ENCODE measurements around the gene PRKAR1B. TPM values are rescaled to one million over a fixed set of nuclear protein-coding genes. Genes with fewer than 3 reads are reported as not detected.

PRKAR1B gene
- polyA plus RNA-seq, 5 donors: 28.8 to 46.7 (median 34.7) TPM

DNA sequence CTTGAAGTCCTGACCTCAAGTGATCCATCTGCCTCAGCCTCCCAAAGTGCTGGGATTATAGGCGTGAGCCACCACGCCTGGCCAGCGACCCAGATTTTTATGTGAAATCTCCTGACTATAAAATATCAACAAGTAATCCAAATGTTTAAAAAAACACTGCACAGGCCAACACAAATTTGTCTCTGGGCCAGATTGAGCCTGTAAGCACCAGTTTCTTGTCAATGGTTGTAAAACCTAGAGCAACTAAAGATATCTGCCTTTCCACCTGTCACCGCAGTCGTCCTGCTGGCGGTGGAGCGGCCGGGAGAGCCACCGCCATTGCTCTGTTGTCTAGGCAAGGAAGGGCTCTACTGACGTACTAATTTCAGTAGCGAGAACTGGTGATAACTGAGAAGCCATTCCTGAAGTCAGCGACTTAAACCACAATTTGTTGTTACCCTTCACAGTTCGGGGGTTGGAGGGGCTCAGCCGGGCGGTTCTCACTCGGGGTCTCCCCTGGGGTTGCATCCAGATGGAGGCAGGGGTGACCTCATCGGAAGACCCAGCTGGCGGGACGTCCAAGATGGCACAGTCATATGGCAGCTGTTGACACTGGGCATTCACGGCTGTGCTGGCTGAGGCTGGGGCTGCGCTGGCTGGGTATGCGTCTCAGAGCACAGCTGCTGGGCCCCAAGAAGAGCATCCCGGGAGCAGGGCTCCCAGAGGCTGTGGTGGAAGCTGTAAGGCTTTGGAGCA is 152.3 kb downstream of the PRKAR1B start:
- no peak for DNase-seq

GRCh38 chr7:573933-574381 is 153.1 kb downstream of the PRKAR1B start:
- DNase-seq: no peak

DNA sequence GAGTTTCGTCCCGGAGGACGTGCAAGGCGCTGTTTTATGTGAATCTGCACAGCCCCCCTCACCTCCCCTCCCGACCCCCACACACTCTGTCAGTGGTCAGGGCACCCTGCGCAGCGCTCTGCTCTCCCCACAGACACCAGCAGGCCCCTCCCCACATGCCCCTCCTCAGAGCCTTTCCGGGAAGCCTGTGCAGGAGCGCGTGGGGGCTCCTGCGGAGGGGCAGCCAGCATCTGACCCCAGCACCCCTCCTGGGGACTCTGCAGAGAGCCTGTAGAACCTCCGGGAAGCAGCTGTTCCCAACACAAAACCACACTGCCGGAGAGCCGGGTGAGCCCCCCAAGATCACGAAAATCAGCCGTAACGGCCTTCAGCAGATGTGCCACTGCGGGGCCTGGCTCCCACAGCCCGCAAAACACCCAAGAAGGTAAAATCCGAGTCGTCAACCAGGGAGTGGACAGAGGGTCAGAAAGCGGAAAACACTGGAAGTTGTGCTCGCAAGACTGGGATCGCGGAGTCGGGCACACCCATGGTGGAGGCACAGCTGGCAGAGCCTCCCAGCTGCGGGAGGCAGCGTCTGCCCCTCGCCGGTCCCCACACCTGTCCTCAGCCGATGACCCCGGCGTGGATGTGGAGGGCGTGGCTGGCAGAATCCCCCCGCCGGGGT is 153.7 kb downstream of the PRKAR1B start:
- DNase-seq: no peak

- no peak for DNase-seq
Observed at GRCh38 chr7:572416-573268, 154.4 kb downstream of the PRKAR1B start.

DNA sequence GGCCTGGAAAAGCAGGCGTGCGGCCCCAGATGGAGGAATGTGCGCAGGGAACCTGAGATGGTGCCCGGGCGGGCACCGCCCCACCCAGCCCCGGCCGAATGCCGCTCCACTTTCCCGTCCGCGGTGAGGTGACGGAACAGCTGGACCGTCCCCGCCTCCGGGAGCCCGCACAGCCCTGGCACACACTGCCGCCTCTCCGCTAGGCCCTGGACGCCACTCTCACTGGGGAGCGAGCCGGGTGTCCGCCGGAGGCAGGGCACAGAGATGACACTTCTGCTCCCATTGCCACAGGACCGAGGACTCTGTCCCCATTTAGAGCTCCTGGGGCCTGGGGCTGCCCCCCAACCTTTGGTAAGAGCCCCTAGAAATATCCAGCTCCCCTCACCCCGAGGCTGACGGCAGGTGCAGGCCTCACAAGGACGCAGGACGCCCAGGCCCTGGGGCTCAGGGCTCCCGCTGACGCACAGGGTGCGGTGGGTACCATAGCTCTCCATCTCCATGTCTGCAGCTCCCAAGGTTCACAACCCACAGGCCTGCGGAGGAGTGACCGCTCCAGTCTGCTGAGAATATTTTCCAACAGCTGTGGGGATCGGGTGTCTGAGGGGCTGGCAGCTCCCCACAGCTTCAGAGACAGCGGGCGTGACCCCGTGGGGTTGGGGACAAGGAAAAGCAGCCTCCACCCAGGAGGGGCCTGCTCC is 155.2 kb downstream of the PRKAR1B start:
- DNase-seq: no peak

DNA sequence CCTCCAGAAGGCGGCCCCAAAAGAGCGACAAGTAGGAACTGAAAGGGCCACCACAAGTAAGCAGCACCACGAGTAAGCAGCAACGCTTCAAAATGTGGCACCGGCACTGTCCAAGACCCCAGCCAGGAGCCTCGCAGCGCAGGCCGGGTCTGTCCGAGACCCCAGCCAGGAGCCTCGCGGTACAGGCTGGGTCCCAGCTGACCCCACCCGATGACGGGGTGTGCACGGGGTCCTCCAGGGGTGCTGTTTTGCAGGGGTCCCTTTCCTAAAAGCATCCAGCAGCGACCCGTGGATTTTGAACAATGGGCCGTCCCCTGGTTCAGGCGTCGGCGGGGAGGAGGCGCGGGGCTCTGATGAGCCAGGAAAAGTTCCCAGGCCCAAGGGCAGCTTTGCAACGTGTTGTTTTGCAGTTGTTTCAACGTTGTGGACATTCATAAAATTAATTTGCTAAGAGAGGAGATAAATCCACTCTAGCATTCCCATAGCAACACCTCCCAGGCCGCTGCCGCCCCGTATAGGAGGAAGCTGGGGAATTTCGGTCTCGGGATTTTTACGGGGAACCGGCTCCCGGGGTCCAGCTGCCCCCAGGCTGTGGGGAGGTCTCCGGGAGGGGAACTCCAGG is 155.9 kb downstream of the PRKAR1B start:
- no peak for DNase-seq

- no peak for DNase-seq
Observed at GRCh38 chr7:570801-571070, 156.3 kb downstream of the PRKAR1B start.

GRCh38 chr7:569996-570800 is 156.9 kb downstream of the PRKAR1B start:
- no peak for DNase-seq

- DNase-seq: no peak
Observed at GRCh38 chr7:569071-569855, 157.8 kb downstream of the PRKAR1B start.

DNA sequence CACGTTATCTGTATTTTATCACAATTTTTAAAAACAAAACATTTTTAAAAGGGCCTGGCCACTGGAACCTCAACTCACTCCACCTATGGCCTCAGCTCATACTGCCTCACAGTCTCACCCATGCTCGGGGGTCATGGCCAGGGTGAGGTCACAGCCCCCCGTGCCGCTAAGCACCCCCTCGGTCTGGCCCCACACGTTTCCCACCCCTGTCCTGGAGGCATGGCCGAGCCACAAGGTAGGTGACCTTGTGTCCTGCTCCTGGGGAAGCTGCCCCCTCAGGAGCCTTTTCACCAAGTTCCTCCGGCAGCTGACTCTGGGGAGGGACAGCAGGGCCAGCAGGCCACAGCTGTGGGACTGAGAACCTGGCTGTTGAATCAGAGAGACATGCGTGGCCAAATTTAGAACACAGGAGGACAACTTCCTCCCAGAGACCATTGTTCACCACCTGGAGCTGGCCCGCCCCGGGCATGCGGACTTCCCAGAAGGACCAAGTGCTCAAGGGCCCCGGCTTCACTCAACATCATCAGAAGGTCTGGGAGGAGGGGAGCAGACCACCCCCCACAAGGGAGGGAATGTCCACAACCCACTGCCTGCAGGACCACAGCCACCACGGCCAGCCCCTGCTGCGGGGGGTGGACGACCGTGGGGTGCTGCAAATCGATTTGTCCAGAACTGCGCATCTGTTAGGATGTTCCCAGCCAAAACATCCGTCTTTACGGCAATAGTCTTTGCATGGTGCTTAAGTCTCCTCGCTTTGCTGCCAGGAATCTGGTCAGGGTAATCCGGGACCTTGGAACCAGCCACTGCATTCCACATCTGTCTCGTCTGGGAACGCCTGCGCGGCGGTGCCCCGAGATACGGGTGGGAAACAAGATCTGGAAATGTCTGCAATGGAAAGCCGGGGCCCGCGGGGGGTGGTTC is 158.8 kb downstream of the PRKAR1B start:
- DNase-seq: peak in 1 of 2 donors; percentile 31

- DNase-seq: no peak
Observed at GRCh38 chr7:567305-567883, 159.7 kb downstream of the PRKAR1B start.

GRCh38 chr7:566100-566499 is 161.0 kb downstream of the PRKAR1B start:
- no peak for DNase-seq

GRCh38 chr7:564176-564865 is 162.8 kb downstream of the PRKAR1B start:
- no peak for DNase-seq

GRCh38 chr7:563629-564170 is 163.4 kb downstream of the PRKAR1B start:
- DNase-seq: no peak

DNA sequence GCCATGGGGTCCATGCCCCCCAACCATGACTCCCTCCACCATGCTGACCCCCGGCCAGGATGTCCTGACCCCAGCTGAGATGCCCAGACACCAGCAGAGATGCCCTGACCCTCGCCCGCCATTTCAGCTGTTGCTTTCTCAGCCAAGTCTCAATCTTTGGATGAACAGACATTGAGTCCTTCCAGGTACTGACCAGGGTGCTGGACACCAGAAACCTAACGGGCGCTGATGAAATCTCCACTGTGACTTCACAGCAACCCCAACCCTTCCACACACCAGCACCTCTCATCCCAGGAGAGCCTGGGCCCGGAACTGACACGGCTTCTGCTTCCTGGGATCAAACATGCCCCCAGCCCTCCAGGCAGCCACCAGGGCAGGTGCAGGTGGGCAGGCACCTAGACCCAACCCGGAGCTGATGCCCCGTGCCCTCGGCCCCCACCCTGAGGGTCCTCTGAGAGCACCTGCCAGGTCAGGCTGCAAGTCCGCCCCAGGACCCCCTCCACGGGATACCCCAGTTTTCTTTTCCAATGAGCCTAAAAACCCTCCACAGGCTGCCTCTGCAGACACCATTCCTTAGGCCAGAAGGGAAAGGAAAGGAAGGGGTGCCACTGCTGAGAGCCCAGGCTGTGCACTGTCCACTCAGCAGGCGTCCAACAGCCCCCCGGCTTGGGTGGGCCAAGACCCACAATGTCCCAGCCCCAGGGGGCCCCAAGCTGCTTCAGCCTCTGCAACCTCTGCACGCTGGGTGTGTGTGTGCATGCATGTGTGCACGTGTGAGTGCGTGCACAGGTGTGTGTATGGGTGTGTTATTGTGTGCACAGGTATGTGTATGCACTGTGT is 164.1 kb downstream of the PRKAR1B start:
- DNase-seq: no peak

- no peak for DNase-seq
Observed at GRCh38 chr7:562374-562675, 164.8 kb downstream of the PRKAR1B start.
